Endodermal cell (in vitro differentiated cells): ENCODE data around the gene PLAU. TPM values are rescaled to one million over a fixed set of nuclear protein-coding genes. Genes with fewer than 3 reads are reported as not detected.
"Not testable (repeated sequence)": the region's sequence is repeated elsewhere in the genome, so short reads cannot be mapped to it uniquely, and the experiment has no call there.

Source experiments
- DNase-seq: peaks from one replicate; pipeline ENCODE4 v3.0.0-alpha.2; 2017
- H3K27ac ChIP-seq: 2 replicates; pipeline ENCODE4 v1.5.1; 2013; ENCODE audit warnings: mild to moderate bottlenecking, low read depth, low read length, moderate library complexity
- H3K27me3 ChIP-seq: 2 replicates; pipeline ENCODE4 v1.6.1; 2013; ENCODE audit warnings: mild to moderate bottlenecking, low read length, moderate library complexity; ENCODE audit not compliant: insufficient read depth, control insufficient read depth, poor library complexity, severe bottlenecking
- H3K36me3 ChIP-seq: 2 replicates; pipeline ENCODE4 v1.7.0; 2013; ENCODE audit warnings: mild to moderate bottlenecking, low read length, moderate library complexity; ENCODE audit not compliant: control insufficient read depth, insufficient read depth
- H3K4me1 ChIP-seq: one replicate; pipeline ENCODE4 v1.7.0; 2013; ENCODE audit warnings: low read length; ENCODE audit not compliant: control insufficient read depth, insufficient read depth
- H3K4me3 ChIP-seq: 2 replicates; pipeline ENCODE4 v1.5.1; 2013; ENCODE audit warnings: mild to moderate bottlenecking, low read length, moderate library complexity
- H3K9ac ChIP-seq: 2 replicates; pipeline ENCODE4 v1.6.1; 2013; ENCODE audit warnings: mild to moderate bottlenecking, low read length, moderate library complexity; ENCODE audit not compliant: poor library complexity, severe bottlenecking; ENCODE audit errors: extremely low read depth
- H3K9me3 ChIP-seq: 2 replicates; pipeline ENCODE4 v1.6.1; 2013; ENCODE audit warnings: mild to moderate bottlenecking, low read length, moderate library complexity; ENCODE audit not compliant: control insufficient read depth
- H3K27ac Mint-ChIP-seq: 2 replicates; pipeline ENCODE4 v1.8.0; 2020; ENCODE audit warnings: mixed read lengths
- H3K27me3 Mint-ChIP-seq: 2 replicates; pipeline ENCODE4 v1.8.0; 2021; ENCODE audit warnings: mild to moderate bottlenecking, mixed read lengths; ENCODE audit not compliant: insufficient read depth
- H3K36me3 Mint-ChIP-seq: 2 replicates; pipeline ENCODE4 v1.8.0; 2020; ENCODE audit warnings: low read depth, mixed read lengths
- H3K4me1 Mint-ChIP-seq: 2 replicates; pipeline ENCODE4 v1.8.0; 2020; ENCODE audit warnings: mixed read lengths
- H3K4me3 Mint-ChIP-seq: 2 replicates; pipeline ENCODE4 v1.8.0; 2020; ENCODE audit warnings: mild to moderate bottlenecking, moderate library complexity, mixed read lengths
- H3K9me3 Mint-ChIP-seq: 2 replicates; pipeline ENCODE4 v1.8.0; 2020; ENCODE audit warnings: mild to moderate bottlenecking, mixed read lengths
- WGBS, 2 experiments: methylation state at CpG; one replicate each; pipeline versions ENCODE4 v1.1.5 to v1.1.7; 2013; ENCODE audit warnings: missing lambda C conversion rate in 2 of 2, mixed read lengths in 1 of 2; ENCODE audit not compliant: insufficient coverage in 1 of 2, insufficient read length in 1 of 2; 5-methylcytosine and 5-hydroxymethylcytosine counted together
- total RNA-seq, 2 donors: library from RNA; stranded (reverse); fragmentation: NEBNext Ultra II Directional in 1 of 2; extraction: Animal tissue kit (Norgen Biotek cat#: 25700) in 1 of 2; gene quantifications; 2 replicates in 1 of 2; 3 replicates in 1 of 2; pipeline ENCODE4 v1.2.1, GENCODE V29; 2021
- TF ChIP-seq, protein P1 (sequence below): fragments of 200-600 bp; sonication (generic); conservative IDR thresholded peaks from 2 replicates; pipeline ENCODE4 v1.5.0; 2021; ENCODE audit warnings: antibody characterized with exemption, mild to moderate bottlenecking

Gene PLAU
- total RNA-seq, 2 donors from 2014 or later = 2.7 to 3.3 TPM

DNA sequence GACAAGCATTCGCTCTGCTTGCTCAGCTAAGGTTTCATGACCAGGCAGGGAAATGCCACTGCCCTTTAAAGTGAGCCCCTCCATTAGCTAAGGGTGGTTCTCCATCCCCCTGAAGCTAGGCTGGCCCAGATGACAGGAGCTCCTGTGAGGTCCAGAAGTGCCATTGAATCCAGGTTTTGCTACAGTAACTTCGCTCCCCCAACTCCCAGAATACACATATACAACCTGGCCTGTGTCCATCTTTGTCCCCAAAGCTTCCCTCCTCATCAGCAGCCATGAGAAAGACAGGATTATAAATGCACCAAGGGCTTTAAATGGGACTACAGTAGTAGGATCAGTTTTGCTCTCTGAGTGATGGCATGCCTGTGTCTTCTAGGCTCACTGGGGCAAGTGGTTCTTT, 51.5 kb downstream of the PLAU start:
- Mint-ChIP-seq H3K4me1 (peaks cover 23% of the 10 kb centered on the region), H3K27me3 (no peaks in the 10 kb centered on the region), H3K27ac (peak overlapping the region; percentile 2), H3K9me3 (no peaks in the 10 kb centered on the region), H3K36me3 (no peaks in the 10 kb centered on the region), H3K4me3 (no peak overlapping the region)
- Histone ChIP-seq H3K9ac (no peak overlapping the region), H3K9me3 (no peaks in the 10 kb centered on the region), H3K4me1 (peaks cover 3% of the 10 kb centered on the region), H3K4me3 (no peak overlapping the region), H3K27me3 (no peaks in the 10 kb centered on the region), H3K36me3 (no peaks in the 10 kb centered on the region), H3K27ac (no peak overlapping the region)
- DNase-seq = peak; percentile 43
- WGBS, 2 experiments = 96 to 100% methylated on average over 2 of the region's 2 CpGs
- TF ChIP-seq, protein P1, sequence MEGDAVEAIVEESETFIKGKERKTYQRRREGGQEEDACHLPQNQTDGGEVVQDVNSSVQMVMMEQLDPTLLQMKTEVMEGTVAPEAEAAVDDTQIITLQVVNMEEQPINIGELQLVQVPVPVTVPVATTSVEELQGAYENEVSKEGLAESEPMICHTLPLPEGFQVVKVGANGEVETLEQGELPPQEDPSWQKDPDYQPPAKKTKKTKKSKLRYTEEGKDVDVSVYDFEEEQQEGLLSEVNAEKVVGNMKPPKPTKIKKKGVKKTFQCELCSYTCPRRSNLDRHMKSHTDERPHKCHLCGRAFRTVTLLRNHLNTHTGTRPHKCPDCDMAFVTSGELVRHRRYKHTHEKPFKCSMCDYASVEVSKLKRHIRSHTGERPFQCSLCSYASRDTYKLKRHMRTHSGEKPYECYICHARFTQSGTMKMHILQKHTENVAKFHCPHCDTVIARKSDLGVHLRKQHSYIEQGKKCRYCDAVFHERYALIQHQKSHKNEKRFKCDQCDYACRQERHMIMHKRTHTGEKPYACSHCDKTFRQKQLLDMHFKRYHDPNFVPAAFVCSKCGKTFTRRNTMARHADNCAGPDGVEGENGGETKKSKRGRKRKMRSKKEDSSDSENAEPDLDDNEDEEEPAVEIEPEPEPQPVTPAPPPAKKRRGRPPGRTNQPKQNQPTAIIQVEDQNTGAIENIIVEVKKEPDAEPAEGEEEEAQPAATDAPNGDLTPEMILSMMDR = no peak

DNA sequence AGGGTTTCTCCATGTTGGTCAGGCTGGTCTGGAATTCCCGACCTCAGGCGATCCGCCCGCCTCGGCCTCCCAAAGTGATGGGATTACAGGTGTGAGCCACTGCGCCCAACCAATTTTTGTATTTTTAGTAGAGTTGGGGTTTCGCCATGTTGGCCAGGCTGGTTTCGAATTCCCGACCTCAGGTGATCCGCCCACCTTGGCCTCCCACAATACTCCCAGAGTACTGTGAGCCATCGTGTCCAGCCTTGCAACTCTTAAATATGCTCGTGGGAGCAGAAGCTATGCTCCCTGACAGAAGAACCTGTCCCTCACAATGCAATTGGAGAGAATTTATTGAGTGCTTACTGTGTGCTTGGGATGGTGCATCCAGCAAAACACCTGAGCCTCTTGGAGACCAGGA, 52.6 kb downstream of the PLAU start:
- not testable (repeated sequence) for H3K27me3 Mint-ChIP-seq, H3K4me3 ChIP-seq, H3K27ac Mint-ChIP-seq, DNase-seq, H3K4me3 Mint-ChIP-seq, H3K36me3 ChIP-seq, H3K9me3 ChIP-seq, H3K9me3 Mint-ChIP-seq, H3K27me3 ChIP-seq, H3K9ac ChIP-seq, H3K36me3 Mint-ChIP-seq, H3K27ac ChIP-seq
- 96 to 98% methylated on average over 11 to 12 of the region's 12 CpGs for WGBS, 2 experiments
- peaks cover 34% of the 10 kb centered on the region for H3K4me1 Mint-ChIP-seq
- H3K4me1 ChIP-seq = peaks cover 13% of the 10 kb centered on the region

DNA sequence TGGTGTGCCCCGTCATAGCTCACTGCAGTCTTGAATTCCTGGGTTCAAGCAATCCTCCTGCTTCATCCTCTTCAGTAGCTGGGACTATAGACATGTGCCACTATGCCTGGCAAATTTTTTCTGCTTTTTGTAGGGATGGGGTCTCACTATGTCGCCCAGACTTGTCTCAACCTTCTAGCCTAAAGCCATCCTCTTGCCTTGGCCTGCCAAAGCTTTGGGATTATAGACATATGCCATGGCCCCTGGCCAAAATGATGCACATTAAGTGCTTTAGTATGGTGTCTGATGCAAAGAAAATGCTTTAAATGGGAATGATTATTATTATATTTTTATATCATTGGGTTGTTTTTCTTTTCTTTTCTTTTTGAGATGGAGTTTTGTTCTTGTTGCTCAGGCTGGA, 53.8 kb downstream of the PLAU start:
- Histone ChIP-seq H3K9me3 (no peaks in the 10 kb centered on the region), H3K9ac (no peak overlapping the region), H3K4me3 (no peak overlapping the region), H3K4me1 (peaks cover 16% of the 10 kb centered on the region), H3K27me3 (no peaks in the 10 kb centered on the region), H3K27ac (no peak overlapping the region), H3K36me3 (no peaks in the 10 kb centered on the region)
- Mint-ChIP-seq H3K9me3 (no peaks in the 10 kb centered on the region), H3K27me3 (no peaks in the 10 kb centered on the region), H3K36me3 (no peaks in the 10 kb centered on the region), H3K27ac (no peak overlapping the region), H3K4me3 (no peak overlapping the region), H3K4me1 (peaks cover 39% of the 10 kb centered on the region)
- no peak for DNase-seq
- 91 to 100% methylated on average over 1 to 2 of the region's 2 CpGs for WGBS, 2 experiments
- TF ChIP-seq, protein P1 = no peak

DNA sequence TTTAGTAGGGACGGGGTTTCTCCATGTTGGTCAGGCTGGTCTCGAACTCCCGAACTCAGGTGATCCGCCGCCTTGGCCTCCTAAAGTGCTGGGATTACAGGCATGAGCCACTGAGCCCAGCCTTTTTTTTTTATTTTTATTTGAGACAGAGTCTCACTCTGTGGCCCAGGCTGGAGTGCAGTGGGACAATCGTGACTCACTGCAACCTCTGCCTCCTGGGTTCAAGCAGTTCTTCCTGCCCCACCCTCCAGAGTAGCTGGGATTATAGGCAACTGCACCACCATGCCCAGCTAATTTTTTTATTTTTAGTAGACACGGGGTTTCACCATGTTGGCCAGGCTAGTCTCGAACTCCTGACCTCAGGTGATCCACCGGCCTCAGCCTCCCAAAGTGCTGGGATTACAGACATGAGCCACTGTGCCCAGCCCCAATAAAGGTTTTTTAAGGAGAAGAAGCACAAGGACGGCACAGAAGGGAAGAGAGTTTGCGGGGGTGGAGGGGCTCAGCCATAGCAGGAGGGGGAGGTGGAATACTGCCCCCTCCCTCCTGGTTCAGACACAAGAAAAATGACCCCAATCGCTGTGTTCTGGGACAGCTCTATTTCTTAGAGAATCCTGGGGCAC, 54.4 kb downstream of the PLAU start:
- Histone ChIP-seq H3K4me3 (peak overlapping the region; percentile 21), H3K27ac (peak overlapping the region; percentile 84), H3K9ac (peak overlapping the region; percentile 68), H3K4me1 (peaks cover 18% of the 10 kb centered on the region)
- Mint-ChIP-seq H3K4me1 (peaks cover 40% of the 10 kb centered on the region), H3K4me3 (peak overlapping the region; percentile 23), H3K27ac (peak overlapping the region; percentile 99)
- not testable (repeated sequence) for DNase-seq, H3K36me3 ChIP-seq, H3K27me3 Mint-ChIP-seq, H3K9me3 ChIP-seq, H3K36me3 Mint-ChIP-seq, H3K9me3 Mint-ChIP-seq, H3K27me3 ChIP-seq
- 78 to 88% methylated on average over 6 to 12 of the region's 12 CpGs for WGBS, 2 experiments
